Endothelial cell of umbilical vein (primary cell): ENCODE measurements around the gene ODF4. TPM values are rescaled to one million over a fixed set of nuclear protein-coding genes. Genes with fewer than 3 reads are reported as not detected.

Experiments
- BruUV-seq: library from RNA; stranded (reverse); fragments of 400-500 nt; replicated peaks from 2 replicates; lab custom pipeline; 2021; lab: Mats Ljungman, UMichigan
- CTCF ChIA-PET: fragments of 300-600, 350-600 bp; sonication (Branson Sonifier 250); formaldehyde crosslinking; loops from one replicate; lab custom pipeline; 2021; ENCODE audit warnings: antibody characterized with exemption, inconsistent platforms; lab: Charles Lee
- POLR2A ChIA-PET: fragments of 300-600, 350-600 bp; sonication (Branson Sonifier 250); formaldehyde crosslinking; loops from one replicate; lab custom pipeline; 2021; ENCODE audit warnings: antibody characterized with exemption, inconsistent platforms; lab: Charles Lee
- DNase-seq: peaks from one replicate; pipeline ENCODE4 v3.0.0-alpha.2; 2011; ENCODE audit warnings: low read depth, low spot score
- FAIRE-seq: peaks from 2 replicates; lab custom pipeline; 2011; peaks lifted over from hg19 to GRCh38; lab: Jason Lieb, UNC
- H2AFZ ChIP-seq: 2 replicates; pipeline ENCODE4 v1.6.0; 2012; ENCODE audit warnings: low read depth, low read length, control low read depth, inconsistent platforms
- H3K27ac ChIP-seq: 2 replicates; pipeline ENCODE4 v1.5.1; 2011; ENCODE audit warnings: low read depth, mild to moderate bottlenecking, control low read depth, low read length, moderate library complexity; ENCODE audit not compliant: insufficient read depth
- H3K27me3 ChIP-seq, 2 experiments: 2 replicates each; pipeline versions ENCODE4 v1.6.0 to v1.6.1; 2011; ENCODE audit warnings: low read length in 2 of 2, mixed read lengths in 1 of 2; ENCODE audit not compliant: control insufficient read depth in 2 of 2, insufficient read depth in 2 of 2
- H3K36me3 ChIP-seq, 2 experiments: 2 replicates in 1 of 2; 3 replicates in 1 of 2; pipeline ENCODE4 v1.5.1; 2011; ENCODE audit warnings: low read length in 2 of 2, mild to moderate bottlenecking in 1 of 2, moderate library complexity in 1 of 2; ENCODE audit not compliant: control insufficient read depth in 2 of 2, insufficient read depth in 2 of 2; ENCODE audit errors: extremely low read depth in 1 of 2
- H3K4me1 ChIP-seq: 3 replicates; pipeline ENCODE4 v1.5.1; 2011; ENCODE audit warnings: mild to moderate bottlenecking, low read length; ENCODE audit not compliant: control insufficient read depth, insufficient read depth; ENCODE audit errors: extremely low read depth
- H3K4me2 ChIP-seq: 2 replicates; pipeline ENCODE4 v1.6.1; 2011; ENCODE audit warnings: low read length, control low read depth, mixed read lengths; ENCODE audit not compliant: insufficient read depth
- H3K4me3 ChIP-seq, 3 experiments: fragments of 200-600 bp in 1 of 3; sonication (generic), shearing (Covaris generic) in 1 of 3; replicated peaks in 1 of 3; 2 replicates each; pipeline ENCODE4 v1.5.1; 2011 to 2016; ENCODE audit warnings: control low read depth in 3 of 3, low read length in 3 of 3, mild to moderate bottlenecking in 2 of 3, inconsistent platforms in 1 of 3, low read depth in 1 of 3, moderate library complexity in 1 of 3; ENCODE audit not compliant: insufficient read depth in 1 of 3
- H3K79me2 ChIP-seq: 2 replicates; pipeline ENCODE4 v1.6.0; 2012; ENCODE audit warnings: low read length, inconsistent platforms; ENCODE audit not compliant: control insufficient read depth, insufficient read depth
- H3K9ac ChIP-seq: replicated peaks from 2 replicates; pipeline ENCODE3; 2011; ENCODE audit warnings: low read length, control low read depth; ENCODE audit not compliant: insufficient read depth; ENCODE audit errors: extremely low read depth
- H3K9me1 ChIP-seq: replicated peaks from 3 replicates; pipeline ENCODE4 v1.6.0; 2011; ENCODE audit warnings: mild to moderate bottlenecking, low read length; ENCODE audit not compliant: control insufficient read depth, insufficient read depth; ENCODE audit errors: extremely low read depth
- H3K9me3 ChIP-seq: replicated peaks from 2 replicates; pipeline ENCODE4 v1.5.1; 2012; ENCODE audit warnings: low read length, inconsistent platforms; ENCODE audit not compliant: control insufficient read depth, insufficient read depth
- H4K20me1 ChIP-seq: replicated peaks from 2 replicates; pipeline ENCODE3; 2011; ENCODE audit warnings: mild to moderate bottlenecking, low read length; ENCODE audit not compliant: control insufficient read depth, insufficient read depth; ENCODE audit errors: extremely low read depth
- CTCF ChIP-seq, 2 donors: IDR thresholded peaks; 1 replicate in 1 of 2; 2 replicates in 1 of 2; pipeline ENCODE4 v1.5.1; 2011; ENCODE audit warnings: low read length in 2 of 2, mild to moderate bottlenecking in 2 of 2, moderate library complexity in 2 of 2, control low read depth in 1 of 2, inconsistent platforms in 1 of 2, low read depth in 1 of 2; ENCODE audit not compliant: insufficient read depth in 1 of 2; ENCODE audit errors: extremely low read depth in 1 of 2
- EZH2 ChIP-seq: IDR thresholded peaks from 2 replicates; pipeline ENCODE4 v1.6.1; 2012; ENCODE audit warnings: borderline replicate concordance, low read depth, mild to moderate bottlenecking, moderate library complexity, low read length, inconsistent platforms; ENCODE audit not compliant: severe bottlenecking
- FOS ChIP-seq: IDR thresholded peaks from 2 replicates; pipeline ENCODE4 v1.6.1; 2011; ENCODE audit warnings: mild to moderate bottlenecking, low read length, moderate library complexity, borderline replicate concordance; ENCODE audit not compliant: insufficient read depth
- GATA2 ChIP-seq: IDR thresholded peaks from 2 replicates; pipeline ENCODE4 v1.7.0; 2011; ENCODE audit warnings: low read depth, mild to moderate bottlenecking, moderate library complexity, mixed read lengths, low read length; ENCODE audit not compliant: insufficient read length, insufficient read depth
- JUN ChIP-seq: IDR thresholded peaks from 2 replicates; pipeline ENCODE4 v1.6.1; 2011; ENCODE audit warnings: borderline replicate concordance, low read depth; ENCODE audit not compliant: insufficient read length, insufficient read depth
- MAX ChIP-seq: IDR thresholded peaks from 2 replicates; pipeline ENCODE4 v1.6.1; 2011; ENCODE audit not compliant: insufficient read depth, insufficient read length
- MYC ChIP-seq: IDR thresholded peaks from one replicate; pipeline ENCODE4 v1.6.1; 2011; ENCODE audit warnings: mild to moderate bottlenecking, low read depth, low read length
- POLR2A ChIP-seq: IDR thresholded peaks from 2 replicates; pipeline ENCODE4 v1.6.1; 2012; ENCODE audit warnings: low read depth, mild to moderate bottlenecking, control low read depth, low read length
- POLR2AphosphoS5 ChIP-seq: IDR thresholded peaks from 2 replicates; pipeline ENCODE4 v1.6.1; 2012; ENCODE audit warnings: low read depth, mild to moderate bottlenecking, control low read depth, low read length, moderate library complexity; ENCODE audit not compliant: insufficient read depth
- dilution Hi-C: fragments of 300-500 bp; cut with MboI; formaldehyde crosslinking; loops from one replicate; pipeline ENCODE4 v1.15.0; 2019; ENCODE audit warnings: low sequenced_read_pairs; ENCODE audit not compliant: extremely low pct_ligation_motif_present
- intact Hi-C: fragments of 100-400 bp; cut with micrococcal nuclease; formaldehyde crosslinking; loops from one replicate; pipeline ENCODE4 v1.10.0; 2022
- polyA plus RNA-seq, 4 experiments: library from polyadenylated mRNA; depleted of rRNA in 3 of 4; stranded (reverse) in 3 of 4; unstranded in 1 of 4; fragments of >200 nt; gene quantifications; 2 replicates each; pipeline versions ENCODE4 v1.2.1 to v1.2.3, GENCODE V29; 2011 to 2012; ENCODE audit warnings: missing spikeins in 1 of 4
- total RNA-seq: library from RNA; stranded (reverse); gene quantifications from 2 replicates; pipeline ENCODE4 v1.2.3, GENCODE V29; 2021

ODF4 gene
- total and polyA plus RNA-seq, 2 donors (not counting 3 experiments of a cell fraction or from before 2014, with no cell fraction given): not detected

GRCh38 chr17:8360751-8361150, 21.1 kb downstream of the ODF4 start:
- DNase-seq: peak; percentile 66
- Histone ChIP-seq H3K36me3 (no peaks in the 10 kb centered on the region), H3K9me3 (no peaks in the 10 kb centered on the region), H2AFZ (peak overlapping the region; percentile 39), H3K9me1 (no peaks in the 10 kb centered on the region), H3K27ac (peak overlapping the region; percentile 90), H4K20me1 (no peaks in the 10 kb centered on the region), H3K4me1 (peaks cover 42% of the 10 kb centered on the region), H3K27me3 (no peaks in the 10 kb centered on the region), H3K4me2 (peak overlapping the region; percentile 81), H3K4me3 (peak overlapping the region in 1 of 3 experiments; percentile 50), H3K79me2 (no peaks in the 10 kb centered on the region), H3K9ac (peak overlapping the region; percentile 83)
- intact Hi-C loops (loop anchor here (1.0 to 2.0 kb wide), 3 partner anchors 16 to 111 kb away; partner anchors contain the start of genes KRABD2, PFAS and SLC25A35), dilution Hi-C loops (no loop called here)
- ChIA-PET CTCF (interaction anchor here (0.7 to 2.7 kb wide), 10 partner anchors 9 to 60 kb away, joined by 3 to 22 read pairs (median 4); partner anchors contain the start of gene KRABD2), POLR2A (interaction anchor here (0.6 to 3.4 kb wide), 5 partner anchors 16 to 1214 kb away, joined by 4 to 21 read pairs (median 6); partner anchors contain the start of gene KRABD2)
- peak; percentile 39 for TF ChIP-seq POLR2A
- TF ChIP-seq GATA2: no peak
- no TSS peak for BruUV-seq
- FAIRE-seq: no peak

- DNase-seq: no peak
- Histone ChIP-seq H4K20me1 (no peaks in the 10 kb centered on the region), H3K79me2 (no peaks in the 10 kb centered on the region), H3K4me3 (no peak overlapping the region), H3K27me3 (no peaks in the 10 kb centered on the region), H3K9me3 (no peaks in the 10 kb centered on the region), H3K36me3 (no peaks in the 10 kb centered on the region), H3K9me1 (no peaks in the 10 kb centered on the region), H3K27ac (no peak overlapping the region), H3K4me1 (peaks cover 53% of the 10 kb centered on the region), H3K4me2 (no peak overlapping the region), H3K9ac (no peak overlapping the region), H2AFZ (no peak overlapping the region)
- intact Hi-C loops: no loop called here
- no TSS peak for BruUV-seq
- no peak for FAIRE-seq
- no peak for TF ChIP-seq CTCF (IDR thresholded peaks at IDR 0.05; ENCODE audit: extremely low read depth in 1 of 2, insufficient read depth in 1 of 2, low read depth in 1 of 2, low read length in 2 of 2)
- no peak for TF ChIP-seq GATA2
- no peak for TF ChIP-seq MAX
- TF ChIP-seq MYC: no peak
- no peak for TF ChIP-seq FOS
- TF ChIP-seq POLR2AphosphoS5: no peak
- TF ChIP-seq POLR2A: no peak
- no peak for TF ChIP-seq JUN
- no peak for TF ChIP-seq EZH2
- dilution Hi-C loops: no loop called here
- ChIA-PET POLR2A (no interaction called here), CTCF (interaction anchor here (1.8 kb wide), 1 partner anchor 14 kb away, joined by 4 read pairs; no protein-coding TSS in a partner anchor)
These were observed 23.2 kb downstream of the ODF4 start for GRCh38 chr17:8362651-8363332.
